ENCODE data around the gene FOXC1. TPM values are rescaled to one million over a fixed set of nuclear protein-coding genes. Genes with fewer than 3 reads are reported as not detected.

Gene FOXC1
- total and polyA plus RNA-seq, 10 of the 15 experiments (the other 5 are each of a cell fraction or from before 2014, with no cell fraction given) = 0.13 to 1.5 (median 0.48) TPM; not detected in 2

DNA sequence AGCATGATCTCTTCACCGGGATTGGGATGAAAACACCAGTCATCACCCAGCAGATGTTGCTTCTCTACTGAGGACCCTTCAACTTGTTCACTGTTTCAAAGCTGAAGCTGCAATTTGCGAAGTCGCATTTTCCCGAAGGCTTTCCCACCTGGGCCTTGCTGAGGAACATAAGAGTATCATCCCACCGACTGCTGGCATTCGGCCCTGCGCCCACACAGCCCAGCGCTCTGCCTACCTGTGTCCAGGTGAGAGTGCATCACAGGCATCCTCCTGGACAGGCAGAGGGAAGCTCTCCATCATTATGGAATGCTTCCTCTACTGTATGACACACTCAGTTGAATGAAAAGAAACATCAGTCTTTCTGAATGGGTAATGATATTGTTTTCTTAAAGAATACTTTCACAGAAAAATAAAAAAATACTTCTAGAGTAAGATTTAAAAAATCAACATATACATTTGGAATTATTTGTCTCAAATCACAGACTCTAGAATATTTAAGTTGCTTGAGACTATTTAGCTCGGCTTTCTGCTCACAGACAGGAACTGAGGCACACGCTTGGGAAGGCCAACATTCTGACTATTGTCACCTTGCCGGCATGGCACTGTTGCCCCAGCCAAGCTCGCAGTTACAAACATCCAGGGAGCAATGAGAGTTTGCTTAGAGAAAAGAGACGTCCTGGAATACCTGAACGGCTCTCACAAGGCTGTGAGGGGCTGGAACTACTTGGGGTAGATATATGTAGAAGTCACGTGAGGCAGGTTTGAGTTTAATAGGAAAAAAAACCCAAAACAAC is 48.7 kb downstream of the FOXC1 start:
- no TSS peak for BruUV-seq (replicated peaks)
- Histone ChIP-seq H3K4me1 (ENCODE audit: control insufficient read depth, insufficient read depth, low read length) (no peaks in the 10 kb centered on the region; the same call in 1 of the 2 replicates), H3K79me2 (ENCODE audit: control insufficient read depth, insufficient read depth, low read length) (no peaks in the 10 kb centered on the region), H2AFZ (ENCODE audit: control insufficient read depth, low read depth, low read length) (no peak overlapping the region), H3K9me3 (replicated peaks; ENCODE audit: control insufficient read depth, insufficient read depth, low read length) (no peaks in the 10 kb centered on the region), H3K27me3 (replicated peaks in 1 of 2; ENCODE audit: control insufficient read depth in 2 of 2, insufficient read depth in 2 of 2, low read length in 1 of 2) (no peaks in the 10 kb centered on the region), H3K36me3 (ENCODE audit: control insufficient read depth in 2 of 2, insufficient read depth in 2 of 2, low read length in 1 of 2) (no peaks in the 10 kb centered on the region), H3K4me3 (no peak overlapping the region), H3K27ac (ENCODE audit: control insufficient read depth, insufficient read depth) (no peak overlapping the region), H3K9ac (ENCODE audit: control insufficient read depth, insufficient read depth, low read length) (no peak overlapping the region), H3K4me2 (ENCODE audit: control insufficient read depth, insufficient read depth) (no peak overlapping the region), H4K20me1 (ENCODE audit: control insufficient read depth, insufficient read depth) (no peaks in the 10 kb centered on the region)
- TF ChIP-seq, protein P1, sequence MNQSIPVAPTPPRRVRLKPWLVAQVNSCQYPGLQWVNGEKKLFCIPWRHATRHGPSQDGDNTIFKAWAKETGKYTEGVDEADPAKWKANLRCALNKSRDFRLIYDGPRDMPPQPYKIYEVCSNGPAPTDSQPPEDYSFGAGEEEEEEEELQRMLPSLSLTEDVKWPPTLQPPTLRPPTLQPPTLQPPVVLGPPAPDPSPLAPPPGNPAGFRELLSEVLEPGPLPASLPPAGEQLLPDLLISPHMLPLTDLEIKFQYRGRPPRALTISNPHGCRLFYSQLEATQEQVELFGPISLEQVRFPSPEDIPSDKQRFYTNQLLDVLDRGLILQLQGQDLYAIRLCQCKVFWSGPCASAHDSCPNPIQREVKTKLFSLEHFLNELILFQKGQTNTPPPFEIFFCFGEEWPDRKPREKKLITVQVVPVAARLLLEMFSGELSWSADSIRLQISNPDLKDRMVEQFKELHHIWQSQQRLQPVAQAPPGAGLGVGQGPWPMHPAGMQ (IDR thresholded peaks at IDR 0.05; ENCODE audit: borderline replicate concordance) = no peak
- no peak for TF ChIP-seq TARDBP (IDR thresholded peaks at IDR 0.05; ENCODE audit: borderline replicate concordance)
- TF ChIP-seq FOS (IDR thresholded peaks at IDR 0.05; ENCODE audit: borderline replicate concordance, extremely low read depth, insufficient read length) = no peak
- ATAC-seq (no peak), DNase-seq (ENCODE audit: low read depth, low spot score) (no peak), FAIRE-seq (no peak)
- 92% methylated on average over 15 of the region's 15 CpGs for WGBS (ENCODE audit: insufficient coverage, insufficient replicate concordance, low lambda C conversion rate, missing lambda C conversion rate)
- ChIA-PET RAD21 (ENCODE audit: unreplicated experiment) (no interaction called here), CTCF (no interaction called here), POLR2A (no interaction called here), SMC1A (ENCODE audit: uncharacterized antibody, unreplicated experiment) (no interaction called here)
- in situ Hi-C loops (cut with MboI) (no loop called here), intact Hi-C loops (cut with micrococcal nuclease; ENCODE audit: unreplicated experiment) (no loop called here)

GRCh38 chr6:1659816-1660215 is 50.1 kb downstream of the FOXC1 start:
- Histone ChIP-seq H3K4me2 (ENCODE audit: control insufficient read depth, insufficient read depth) (no peak overlapping the region), H3K27ac (ENCODE audit: control insufficient read depth, insufficient read depth) (no peak overlapping the region), H3K79me2 (ENCODE audit: control insufficient read depth, insufficient read depth, low read length) (no peaks in the 10 kb centered on the region), H4K20me1 (ENCODE audit: control insufficient read depth, insufficient read depth) (no peaks in the 10 kb centered on the region), H3K4me3 (no peak overlapping the region), H2AFZ (ENCODE audit: control insufficient read depth, low read depth, low read length) (no peak overlapping the region), H3K27me3 (replicated peaks in 1 of 2; ENCODE audit: control insufficient read depth in 2 of 2, insufficient read depth in 2 of 2, low read length in 1 of 2) (no peaks in the 10 kb centered on the region), H3K36me3 (ENCODE audit: control insufficient read depth in 2 of 2, insufficient read depth in 2 of 2, low read length in 1 of 2) (no peaks in the 10 kb centered on the region), H3K4me1 (ENCODE audit: control insufficient read depth, insufficient read depth, low read length) (peaks cover 5% of the 10 kb centered on the region), H3K9me3 (replicated peaks; ENCODE audit: control insufficient read depth, insufficient read depth, low read length) (no peaks in the 10 kb centered on the region), H3K9ac (ENCODE audit: control insufficient read depth, insufficient read depth, low read length) (no peak overlapping the region)
- intact Hi-C loops (cut with micrococcal nuclease; ENCODE audit: unreplicated experiment) (no loop called here), in situ Hi-C loops (cut with MboI) (no loop called here)
- FAIRE-seq (no peak), DNase-seq (ENCODE audit: low read depth, low spot score) (no peak), ATAC-seq (no peak)
- POLR2A ChIA-PET = no interaction called here
- RAD21 ChIA-PET (ENCODE audit: unreplicated experiment) = no interaction called here
- 71% methylated on average over 7 of the region's 7 CpGs for WGBS (ENCODE audit: insufficient coverage, insufficient replicate concordance, low lambda C conversion rate, missing lambda C conversion rate)
- BruUV-seq (replicated peaks) = no TSS peak
- SMC1A ChIA-PET (ENCODE audit: uncharacterized antibody, unreplicated experiment) = no interaction called here
- CTCF ChIA-PET = interaction anchor here (0.6 kb wide), 1 partner anchor 15 kb away, joined by 3 read pairs; no protein-coding TSS in a partner anchor
- no peak for TF ChIP-seq MYB (IDR thresholded peaks at IDR 0.05; ENCODE audit: borderline replicate concordance, low read depth, low read length)
- TF ChIP-seq, protein P2, sequence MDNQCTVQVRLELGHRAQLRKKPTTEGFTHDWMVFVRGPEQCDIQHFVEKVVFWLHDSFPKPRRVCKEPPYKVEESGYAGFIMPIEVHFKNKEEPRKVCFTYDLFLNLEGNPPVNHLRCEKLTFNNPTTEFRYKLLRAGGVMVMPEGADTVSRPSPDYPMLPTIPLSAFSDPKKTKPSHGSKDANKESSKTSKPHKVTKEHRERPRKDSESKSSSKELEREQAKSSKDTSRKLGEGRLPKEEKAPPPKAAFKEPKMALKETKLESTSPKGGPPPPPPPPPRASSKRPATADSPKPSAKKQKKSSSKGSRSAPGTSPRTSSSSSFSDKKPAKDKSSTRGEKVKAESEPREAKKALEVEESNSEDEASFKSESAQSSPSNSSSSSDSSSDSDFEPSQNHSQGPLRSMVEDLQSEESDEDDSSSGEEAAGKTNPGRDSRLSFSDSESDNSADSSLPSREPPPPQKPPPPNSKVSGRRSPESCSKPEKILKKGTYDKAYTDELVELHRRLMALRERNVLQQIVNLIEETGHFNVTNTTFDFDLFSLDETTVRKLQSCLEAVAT (IDR thresholded peaks at IDR 0.05) = no peak
- TF ChIP-seq, protein P3, sequence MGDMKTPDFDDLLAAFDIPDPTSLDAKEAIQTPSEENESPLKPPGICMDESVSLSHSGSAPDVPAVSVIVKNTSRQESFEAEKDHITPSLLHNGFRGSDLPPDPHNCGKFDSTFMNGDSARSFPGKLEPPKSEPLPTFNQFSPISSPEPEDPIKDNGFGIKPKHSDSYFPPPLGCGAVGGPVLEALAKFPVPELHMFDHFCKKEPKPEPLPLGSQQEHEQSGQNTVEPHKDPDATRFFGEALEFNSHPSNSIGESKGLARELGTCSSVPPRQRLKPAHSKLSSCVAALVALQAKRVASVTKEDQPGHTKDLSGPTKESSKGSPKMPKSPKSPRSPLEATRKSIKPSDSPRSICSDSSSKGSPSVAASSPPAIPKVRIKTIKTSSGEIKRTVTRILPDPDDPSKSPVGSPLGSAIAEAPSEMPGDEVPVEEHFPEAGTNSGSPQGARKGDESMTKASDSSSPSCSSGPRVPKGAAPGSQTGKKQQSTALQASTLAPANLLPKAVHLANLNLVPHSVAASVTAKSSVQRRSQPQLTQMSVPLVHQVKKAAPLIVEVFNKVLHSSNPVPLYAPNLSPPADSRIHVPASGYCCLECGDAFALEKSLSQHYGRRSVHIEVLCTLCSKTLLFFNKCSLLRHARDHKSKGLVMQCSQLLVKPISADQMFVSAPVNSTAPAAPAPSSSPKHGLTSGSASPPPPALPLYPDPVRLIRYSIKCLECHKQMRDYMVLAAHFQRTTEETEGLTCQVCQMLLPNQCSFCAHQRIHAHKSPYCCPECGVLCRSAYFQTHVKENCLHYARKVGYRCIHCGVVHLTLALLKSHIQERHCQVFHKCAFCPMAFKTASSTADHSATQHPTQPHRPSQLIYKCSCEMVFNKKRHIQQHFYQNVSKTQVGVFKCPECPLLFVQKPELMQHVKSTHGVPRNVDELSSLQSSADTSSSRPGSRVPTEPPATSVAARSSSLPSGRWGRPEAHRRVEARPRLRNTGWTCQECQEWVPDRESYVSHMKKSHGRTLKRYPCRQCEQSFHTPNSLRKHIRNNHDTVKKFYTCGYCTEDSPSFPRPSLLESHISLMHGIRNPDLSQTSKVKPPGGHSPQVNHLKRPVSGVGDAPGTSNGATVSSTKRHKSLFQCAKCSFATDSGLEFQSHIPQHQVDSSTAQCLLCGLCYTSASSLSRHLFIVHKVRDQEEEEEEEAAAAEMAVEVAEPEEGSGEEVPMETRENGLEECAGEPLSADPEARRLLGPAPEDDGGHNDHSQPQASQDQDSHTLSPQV (IDR thresholded peaks at IDR 0.05) = no peak
- TF ChIP-seq, protein P4, sequence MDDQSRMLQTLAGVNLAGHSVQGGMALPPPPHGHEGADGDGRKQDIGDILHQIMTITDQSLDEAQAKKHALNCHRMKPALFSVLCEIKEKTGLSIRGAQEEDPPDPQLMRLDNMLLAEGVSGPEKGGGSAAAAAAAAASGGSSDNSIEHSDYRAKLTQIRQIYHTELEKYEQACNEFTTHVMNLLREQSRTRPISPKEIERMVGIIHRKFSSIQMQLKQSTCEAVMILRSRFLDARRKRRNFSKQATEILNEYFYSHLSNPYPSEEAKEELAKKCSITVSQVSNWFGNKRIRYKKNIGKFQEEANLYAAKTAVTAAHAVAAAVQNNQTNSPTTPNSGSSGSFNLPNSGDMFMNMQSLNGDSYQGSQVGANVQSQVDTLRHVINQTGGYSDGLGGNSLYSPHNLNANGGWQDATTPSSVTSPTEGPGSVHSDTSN (IDR thresholded peaks at IDR 0.05; ENCODE audit: insufficient replicate concordance, low read depth, low read length) = no peak

All from GM12878 (cell line).